Measurements from ENCODE around the gene LTB.

LTB gene

GRCh38 chr6:31556307-31556706 lies 25.9 kb downstream of the LTB start:
- DNase-seq (ENCODE audit: low read depth in 2 of 2, low spot score in 1 of 2), result no peak

GRCh38 chr6:31551371-31551770 lies 30.9 kb downstream of the LTB start:
- peak in 1 of 2 donors; percentile 43 for DNase-seq (ENCODE audit: low read depth in 2 of 2, low spot score in 1 of 2)

DNA sequence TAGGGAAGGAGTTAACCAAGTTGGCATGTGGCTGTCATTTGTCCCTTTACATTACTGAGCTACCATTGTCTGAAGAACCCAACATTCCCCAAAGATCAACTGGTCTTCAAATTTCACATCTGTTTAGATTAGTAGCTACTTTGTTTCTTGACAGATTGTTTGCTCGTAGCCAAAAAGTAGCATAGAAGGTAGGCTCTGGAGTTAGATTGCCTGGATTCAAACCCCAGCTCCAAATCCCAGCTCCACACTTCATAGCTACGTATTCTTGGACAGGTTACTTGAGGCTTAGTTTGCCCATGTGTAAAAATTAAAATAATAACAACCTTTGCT lies 33.7 kb downstream of the LTB start:
- DNase-seq (ENCODE audit: low read depth in 2 of 2, low spot score in 1 of 2), result no peak

- DNase-seq (ENCODE audit: low read depth in 2 of 2, low spot score in 1 of 2), result no peak
These were observed 34.3 kb downstream of the LTB start for GRCh38 chr6:31547727-31548543.

GRCh38 chr6:31546958-31547726 lies 35.1 kb downstream of the LTB start, which contains the start of gene NFKBIL1:
NFKBIL1 (plus strand) TSS chr6:31547608; CDS start chr6:31547695, 87 bp downstream.
- peak; percentile 65 to 81 for DNase-seq (ENCODE audit: low read depth in 2 of 2, low spot score in 1 of 2)

GRCh38 chr6:31546339-31546957 lies 35.8 kb downstream of the LTB start, which contains the start of gene ATP6V1G2:
ATP6V1G2 (minus strand) TSS chr6:31546608; CDS start chr6:31546559, 49 bp downstream.
- peak; percentile 52 to 68 for DNase-seq (ENCODE audit: low read depth in 2 of 2, low spot score in 1 of 2)

GRCh38 chr6:31545291-31545690 lies 36.9 kb downstream of the LTB start:
- no peak for DNase-seq (ENCODE audit: low read depth in 2 of 2, low spot score in 1 of 2)

DNA sequence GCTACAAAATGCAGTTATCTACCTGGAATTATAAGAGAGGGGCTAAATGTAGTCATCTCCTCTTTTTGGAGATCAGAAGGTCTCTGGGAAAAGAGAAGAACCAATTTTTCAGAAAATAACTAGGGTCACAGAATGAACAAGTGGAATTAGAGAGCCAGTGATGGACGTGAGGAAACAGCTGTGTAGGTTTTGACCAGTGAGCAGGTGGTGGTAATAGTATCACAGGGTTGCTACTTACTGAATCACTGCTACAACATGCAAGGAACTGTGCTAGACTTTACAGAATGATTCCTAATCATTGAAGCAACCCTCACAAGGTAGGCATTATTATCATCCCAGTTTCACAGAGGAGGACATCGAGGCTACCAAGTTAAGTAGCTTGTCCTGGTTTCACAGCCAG lies 37.5 kb downstream of the LTB start:
- DNase-seq (ENCODE audit: low read depth in 2 of 2, low spot score in 1 of 2), result no peak

DNA sequence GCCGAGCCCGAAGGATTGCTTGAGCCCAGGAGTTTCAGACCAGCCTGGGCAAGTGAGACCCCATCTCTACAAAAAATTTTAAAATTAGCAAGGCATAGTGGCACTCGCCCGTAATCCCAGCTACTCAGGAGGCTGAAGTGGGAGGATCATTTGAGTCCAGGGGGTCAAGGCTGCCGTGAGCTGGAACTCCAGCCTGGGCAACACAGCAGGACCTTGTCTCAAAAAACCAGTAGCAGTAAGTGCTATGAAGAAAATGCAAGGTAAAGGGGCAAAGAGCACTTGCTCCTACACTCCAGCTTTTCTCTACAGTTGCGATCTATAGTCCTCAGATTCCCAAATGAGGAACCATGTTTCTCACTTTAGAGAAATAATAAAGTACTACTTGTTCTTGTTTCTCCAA lies 38.6 kb downstream of the LTB start:
- DNase-seq (ENCODE audit: low read depth in 2 of 2, low spot score in 1 of 2), result no peak

- DNase-seq (ENCODE audit: low read depth in 2 of 2, low spot score in 1 of 2), result peak; percentile 83 to 88
These were observed 40.3 kb downstream of the LTB start, which contains the start of gene DDX39B for GRCh38 chr6:31541658-31542521. DDX39B (minus strand) TSS chr6:31542003; CDS start chr6:31540532, 1,471 bp downstream.

DNA sequence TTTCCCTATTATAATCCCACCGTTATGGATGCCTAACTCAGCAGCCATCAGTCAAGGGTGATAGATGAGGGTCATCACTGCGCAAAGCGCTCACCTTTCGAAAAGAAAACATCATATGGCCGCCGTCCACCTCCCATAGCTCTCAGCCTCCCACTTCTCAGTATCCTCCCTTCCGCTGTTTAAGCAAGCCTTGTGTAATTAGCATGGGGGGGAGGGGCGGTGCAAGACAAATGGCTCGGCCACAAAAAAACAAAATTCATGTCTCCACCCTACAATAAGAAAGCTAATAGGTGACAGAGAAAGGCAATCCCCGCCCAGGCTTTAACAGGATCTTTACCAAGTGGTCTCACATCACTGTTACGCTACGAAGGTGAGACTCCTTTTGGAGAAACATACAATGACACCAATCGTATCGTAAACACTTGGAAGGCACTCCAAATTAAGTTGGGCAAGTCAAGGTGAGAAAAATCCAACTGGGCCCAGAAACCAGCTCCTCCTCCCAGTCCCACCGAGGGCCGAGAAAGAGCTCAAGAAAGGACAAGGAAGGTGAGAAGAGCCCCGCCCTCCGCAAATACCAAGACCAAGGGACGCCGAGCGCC lies 41.1 kb downstream of the LTB start:
- DNase-seq (ENCODE audit: low read depth in 2 of 2, low spot score in 1 of 2), result peak; percentile 25 to 38

GRCh38 chr6:31540640-31541039 lies 41.6 kb downstream of the LTB start:
- no peak for DNase-seq (ENCODE audit: low read depth in 2 of 2, low spot score in 1 of 2)

DNA sequence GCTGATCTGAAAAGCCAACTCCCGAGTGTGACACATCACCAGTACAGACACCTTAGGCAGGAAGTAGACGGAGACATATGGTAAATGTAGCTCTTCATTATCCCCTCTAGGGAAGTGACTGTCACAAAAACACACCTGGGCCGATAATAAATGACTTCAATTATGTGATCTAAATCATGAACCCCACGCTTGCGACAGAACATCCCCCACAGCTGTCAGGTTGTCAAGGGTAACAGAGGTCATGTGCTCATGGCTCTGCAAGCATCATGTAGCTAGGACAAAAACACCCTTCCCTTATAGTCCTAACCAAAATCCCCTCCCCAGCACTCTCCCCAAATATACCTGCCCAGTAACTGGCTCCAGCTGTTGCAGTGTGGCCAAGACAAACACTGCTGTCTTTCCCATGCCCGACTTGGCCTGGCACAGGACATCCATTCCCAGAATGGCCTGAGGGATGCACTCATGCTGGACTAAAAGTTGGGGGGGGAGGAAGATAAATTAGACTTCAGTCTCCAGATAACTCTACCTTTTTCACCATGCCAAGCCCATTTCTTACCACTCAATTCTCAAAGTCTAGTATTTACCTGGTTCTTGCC lies 43.3 kb downstream of the LTB start:
- DNase-seq (ENCODE audit: low read depth in 2 of 2, low spot score in 1 of 2), result no peak

DNA sequence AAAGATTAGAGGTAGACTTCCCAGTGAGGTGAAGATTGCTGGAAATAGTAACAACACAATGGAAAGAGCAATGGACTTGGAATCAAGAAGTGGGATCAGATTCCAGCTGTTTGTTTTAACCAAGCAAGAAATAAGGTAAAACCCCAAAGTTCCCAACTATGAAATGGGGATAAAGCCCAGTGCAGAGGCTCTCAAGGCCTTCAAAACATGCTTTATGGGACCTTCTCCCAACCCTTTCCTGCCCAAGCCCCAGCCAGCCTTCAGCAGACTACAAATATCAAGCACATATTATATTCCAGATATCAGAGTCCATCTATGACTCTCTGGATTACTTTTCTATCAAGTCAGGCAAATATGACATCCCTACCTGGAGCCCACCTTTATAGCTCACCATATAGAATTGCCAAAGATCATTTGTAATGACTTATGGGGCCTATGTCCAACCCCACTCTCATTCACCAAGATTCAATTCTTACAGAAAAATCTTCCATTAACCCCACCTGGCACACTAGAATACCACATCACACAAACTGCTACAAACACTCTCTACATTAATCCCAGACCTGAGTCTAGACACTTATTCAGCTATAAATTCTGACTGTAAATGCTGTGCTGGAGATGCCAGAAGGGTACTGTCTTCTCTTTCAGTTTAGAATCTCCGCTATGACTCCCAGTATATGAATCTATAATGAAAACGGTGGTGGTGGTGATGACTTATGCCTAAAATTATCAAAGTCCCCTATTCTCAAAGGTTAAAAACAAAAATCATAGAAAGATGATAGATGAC lies 46.5 kb downstream of the LTB start:
- no peak for DNase-seq (ENCODE audit: low read depth in 2 of 2, low spot score in 1 of 2)

GRCh38 chr6:31534521-31535040 lies 47.6 kb downstream of the LTB start:
- DNase-seq (ENCODE audit: low read depth in 2 of 2, low spot score in 1 of 2), result no peak

- no peak for DNase-seq (ENCODE audit: low read depth in 2 of 2, low spot score in 1 of 2)
These were observed 48.2 kb downstream of the LTB start for GRCh38 chr6:31534011-31534410.

- DNase-seq (ENCODE audit: low read depth in 2 of 2, low spot score in 1 of 2), result no peak
These were observed 48.8 kb downstream of the LTB start for GRCh38 chr6:31533455-31533841.

GRCh38 chr6:31532644-31533454 lies 49.4 kb downstream of the LTB start:
- DNase-seq (ENCODE audit: low read depth in 2 of 2, low spot score in 1 of 2), result no peak

Data from stimulated activated CD8-positive, alpha-beta memory T cell treated with anti-CD3 and anti-CD28 coated beads, Interleukin-4, amount 100 ng/mL, for 1 hour (primary cell).